Measurements from ENCODE around the gene PIP4K2A. TPM values are rescaled to one million over a fixed set of nuclear protein-coding genes. Genes with fewer than 3 reads are reported as not detected.
A peak's percentile ranks its signal among the peaks of the same experiment; 100 is the strongest.

Gene PIP4K2A
- total RNA-seq, 4 donors from 2014 or later, result 29.3 to 52.4 (median 34.5) TPM

- H3K4me1 ChIP-seq, result no peaks in the 10 kb centered on the region
- TF ChIP-seq EP300 (IDR thresholded peaks at IDR 0.05) (no peak), POLR2A (IDR thresholded peaks at IDR 0.05) (no peak)
- no peak for DNase-seq (ENCODE audit: low spot score in 2 of 2)
- H3K27ac ChIP-seq, result no peak overlapping the region
- WGBS, 2 donors, result 85 to 87% methylated on average over 17 of the region's 17 CpGs
- H3K36me3 ChIP-seq, result peaks cover 0 to 31% (median 0%) of the 10 kb centered on the region in 3 donors
- H3K4me3 ChIP-seq, result no peak overlapping the region
- H3K9me3 ChIP-seq, result no peaks in the 10 kb centered on the region
- H3K27me3 ChIP-seq, result no peaks in the 10 kb centered on the region
Observed at GRCh38 chr10:22560096-22560912, 154.1 kb downstream of the PIP4K2A start.

GRCh38 chr10:22557321-22557720, 157.1 kb downstream of the PIP4K2A start:
- Histone ChIP-seq H3K27ac (no peak overlapping the region), H3K4me1 (peaks cover 0 to 14% (median 7%) of the 10 kb centered on the region in 4 donors), H3K36me3 (peaks cover 0 to 9% (median 0%) of the 10 kb centered on the region in 3 donors), H3K27me3 (no peaks in the 10 kb centered on the region), H3K9me3 (no peaks in the 10 kb centered on the region), H3K4me3 (no peak overlapping the region)
- 50 to 51% methylated on average over 1 of the region's 1 CpG for WGBS, 2 donors
- TF ChIP-seq CTCF (IDR thresholded peaks at IDR 0.05) (no peak), EP300 (IDR thresholded peaks at IDR 0.05) (no peak), POLR2A (IDR thresholded peaks at IDR 0.05) (no peak)
- DNase-seq (ENCODE audit: low spot score in 2 of 2), result no peak

GRCh38 chr10:22556774-22557173, 157.6 kb downstream of the PIP4K2A start:
- DNase-seq (ENCODE audit: low spot score in 2 of 2), result no peak
- H3K9me3 ChIP-seq, result no peaks in the 10 kb centered on the region
- H3K36me3 ChIP-seq, result peaks cover 0 to 5% (median 0%) of the 10 kb centered on the region in 3 donors
- H3K4me1 ChIP-seq, result peaks cover 0 to 14% (median 7%) of the 10 kb centered on the region in 4 donors
- no peaks in the 10 kb centered on the region for H3K27me3 ChIP-seq
- H3K4me3 ChIP-seq, result no peak overlapping the region
- TF ChIP-seq EP300 (IDR thresholded peaks at IDR 0.05), result no peak
- no peak for TF ChIP-seq CTCF (IDR thresholded peaks at IDR 0.05)
- TF ChIP-seq POLR2A (IDR thresholded peaks at IDR 0.05), result no peak
- WGBS, 2 donors, result 86 to 91% methylated on average over 6 of the region's 6 CpGs
- no peak overlapping the region for H3K27ac ChIP-seq

GRCh38 chr10:22554461-22555182, 159.8 kb downstream of the PIP4K2A start:
- peak overlapping the region; percentile 34 to 83 (median 62) for H3K27ac ChIP-seq
- H3K36me3 ChIP-seq, result peaks cover 0 to 7% (median 0%) of the 10 kb centered on the region in 3 donors
- peak; percentile 42 to 46 for DNase-seq (ENCODE audit: low spot score in 2 of 2)
- WGBS, 2 donors, result 19 to 24% methylated on average over 25 to 29 of the region's 29 CpGs
- H3K4me3 ChIP-seq, result peak overlapping the region; percentile 14 to 37 (median 22)
- peaks cover 0 to 14% (median 7%) of the 10 kb centered on the region in 4 donors for H3K4me1 ChIP-seq
- TF ChIP-seq POLR2A (IDR thresholded peaks at IDR 0.05) (no peak), CTCF (IDR thresholded peaks at IDR 0.05) (no peak), EP300 (IDR thresholded peaks at IDR 0.05) (no peak)
- H3K9me3 ChIP-seq, result no peaks in the 10 kb centered on the region
- H3K27me3 ChIP-seq, result no peaks in the 10 kb centered on the region

GRCh38 chr10:22553452-22553995, 160.9 kb downstream of the PIP4K2A start:
- no peak for TF ChIP-seq CTCF (IDR thresholded peaks at IDR 0.05)
- TF ChIP-seq POLR2A (IDR thresholded peaks at IDR 0.05), result no peak
- TF ChIP-seq EP300 (IDR thresholded peaks at IDR 0.05), result no peak
- DNase-seq (ENCODE audit: low spot score in 2 of 2), result no peak
- no peaks in the 10 kb centered on the region for H3K27me3 ChIP-seq
- H3K27ac ChIP-seq, result peak overlapping the region in 1 of 4 donors; percentile 83
- H3K36me3 ChIP-seq, result peaks cover 0 to 7% (median 0%) of the 10 kb centered on the region in 3 donors
- 94 to 95% methylated on average over 7 of the region's 7 CpGs for WGBS, 2 donors
- H3K4me3 ChIP-seq, result no peak overlapping the region
- H3K9me3 ChIP-seq, result no peaks in the 10 kb centered on the region
- peaks cover 0 to 14% (median 7%) of the 10 kb centered on the region in 4 donors for H3K4me1 ChIP-seq
